Chondrocyte (in vitro differentiated cells): ENCODE data around the gene CRNKL1. TPM values are rescaled to one million over a fixed set of nuclear protein-coding genes. Genes with fewer than 3 reads are reported as not detected.

Experiments
- DNase-seq: peaks from one replicate; pipeline ENCODE4 v3.0.0; 2021; ENCODE audit warnings: mixed read lengths, low spot score
- H3K27ac Mint-ChIP-seq: one replicate; pipeline ENCODE4 v1.8.0; 2021; ENCODE audit warnings: mild to moderate bottlenecking, moderate library complexity, mixed read lengths; ENCODE audit not compliant: unreplicated experiment
- H3K27me3 Mint-ChIP-seq: 2 replicates; pipeline ENCODE4 v1.8.0; 2021; ENCODE audit warnings: low read depth, mixed read lengths
- H3K36me3 Mint-ChIP-seq: 2 replicates; pipeline ENCODE4 v1.8.0; 2021; ENCODE audit warnings: low read depth, mixed read lengths
- H3K4me1 Mint-ChIP-seq: 2 replicates; pipeline ENCODE4 v1.8.0; 2021; ENCODE audit warnings: low read depth, mild to moderate bottlenecking, mixed read lengths
- H3K4me3 Mint-ChIP-seq: one replicate; pipeline ENCODE4 v1.8.0; 2021; ENCODE audit warnings: mild to moderate bottlenecking, moderate library complexity, mixed read lengths; ENCODE audit not compliant: unreplicated experiment
- H3K9me3 Mint-ChIP-seq: 2 replicates; pipeline ENCODE4 v1.8.0; 2021; ENCODE audit warnings: low read depth, mixed read lengths
- total RNA-seq: library from RNA; stranded (reverse); gene quantifications from 3 replicates; pipeline ENCODE4 v1.2.1, GENCODE V29; 2021
- TF ChIP-seq, protein P1 (sequence below): fragments of 200-600 bp; sonication (generic); IDR thresholded peaks from 2 replicates; pipeline ENCODE4 v1.5.0; 2021; ENCODE audit warnings: antibody characterized with exemption, mild to moderate bottlenecking, moderate library complexity

Gene CRNKL1
- total RNA-seq, 1 donor from 2014 or later: 16.4 TPM

DNA sequence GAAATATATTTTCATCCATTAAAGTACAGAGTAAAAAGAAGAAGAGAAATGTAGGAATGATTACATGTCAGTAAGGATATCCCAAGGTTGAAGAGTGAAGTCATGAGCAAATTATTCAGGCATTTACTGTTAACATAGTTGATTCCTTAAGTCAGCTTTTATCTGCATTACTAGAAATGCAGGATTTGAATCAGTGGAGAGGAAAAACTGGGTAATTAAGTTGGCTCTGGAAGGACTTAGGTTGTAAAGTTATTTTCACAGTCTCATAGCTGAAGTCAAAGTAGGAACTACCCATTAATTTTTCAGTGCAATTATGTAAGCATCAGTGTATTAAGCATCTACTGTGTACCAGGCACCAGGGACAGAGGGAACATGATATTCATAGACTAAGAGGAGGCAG is 27.3 kb downstream of the CRNKL1 start:
- DNase-seq: no peak

DNA sequence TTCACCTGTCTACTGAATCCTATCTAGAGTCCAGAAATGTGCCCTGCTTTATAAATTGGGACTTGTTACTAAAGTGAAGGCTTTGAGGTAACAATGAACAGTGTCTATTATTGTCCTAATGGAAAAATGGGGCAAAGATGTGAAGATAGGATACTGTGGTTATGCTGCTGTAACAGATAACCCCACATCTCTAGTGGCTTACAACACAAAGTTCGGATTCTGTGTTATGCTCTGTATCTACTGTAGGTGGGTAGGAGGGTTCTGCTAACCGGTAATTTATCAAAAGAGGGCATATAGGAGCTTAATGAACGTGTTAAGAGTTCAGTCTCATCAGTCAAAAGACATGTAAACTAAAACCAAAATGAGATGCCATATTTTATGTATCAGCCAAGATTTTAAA is 28.9 kb downstream of the CRNKL1 start:
- Mint-ChIP-seq H3K36me3 (peaks cover 2% of the 10 kb centered on the region), H3K9me3 (no peaks in the 10 kb centered on the region), H3K27me3 (no peaks in the 10 kb centered on the region), H3K4me3 (no peak overlapping the region), H3K27ac (no peak overlapping the region), H3K4me1 (peaks cover 56% of the 10 kb centered on the region)
- TF ChIP-seq, protein P1, sequence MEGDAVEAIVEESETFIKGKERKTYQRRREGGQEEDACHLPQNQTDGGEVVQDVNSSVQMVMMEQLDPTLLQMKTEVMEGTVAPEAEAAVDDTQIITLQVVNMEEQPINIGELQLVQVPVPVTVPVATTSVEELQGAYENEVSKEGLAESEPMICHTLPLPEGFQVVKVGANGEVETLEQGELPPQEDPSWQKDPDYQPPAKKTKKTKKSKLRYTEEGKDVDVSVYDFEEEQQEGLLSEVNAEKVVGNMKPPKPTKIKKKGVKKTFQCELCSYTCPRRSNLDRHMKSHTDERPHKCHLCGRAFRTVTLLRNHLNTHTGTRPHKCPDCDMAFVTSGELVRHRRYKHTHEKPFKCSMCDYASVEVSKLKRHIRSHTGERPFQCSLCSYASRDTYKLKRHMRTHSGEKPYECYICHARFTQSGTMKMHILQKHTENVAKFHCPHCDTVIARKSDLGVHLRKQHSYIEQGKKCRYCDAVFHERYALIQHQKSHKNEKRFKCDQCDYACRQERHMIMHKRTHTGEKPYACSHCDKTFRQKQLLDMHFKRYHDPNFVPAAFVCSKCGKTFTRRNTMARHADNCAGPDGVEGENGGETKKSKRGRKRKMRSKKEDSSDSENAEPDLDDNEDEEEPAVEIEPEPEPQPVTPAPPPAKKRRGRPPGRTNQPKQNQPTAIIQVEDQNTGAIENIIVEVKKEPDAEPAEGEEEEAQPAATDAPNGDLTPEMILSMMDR: no peak
- no peak for DNase-seq

More for the DNA sequence above, 27.3 kb downstream of the CRNKL1 start:
- no peaks in the 10 kb centered on the region for H3K27me3 Mint-ChIP-seq
- peaks cover 41% of the 10 kb centered on the region for H3K4me1 Mint-ChIP-seq
- H3K27ac Mint-ChIP-seq: peak overlapping the region; percentile 75
- H3K9me3 Mint-ChIP-seq: no peaks in the 10 kb centered on the region
- H3K4me3 Mint-ChIP-seq: no peak overlapping the region
- TF ChIP-seq, protein P1: no peak
- H3K36me3 Mint-ChIP-seq: peaks cover 4% of the 10 kb centered on the region

DNA sequence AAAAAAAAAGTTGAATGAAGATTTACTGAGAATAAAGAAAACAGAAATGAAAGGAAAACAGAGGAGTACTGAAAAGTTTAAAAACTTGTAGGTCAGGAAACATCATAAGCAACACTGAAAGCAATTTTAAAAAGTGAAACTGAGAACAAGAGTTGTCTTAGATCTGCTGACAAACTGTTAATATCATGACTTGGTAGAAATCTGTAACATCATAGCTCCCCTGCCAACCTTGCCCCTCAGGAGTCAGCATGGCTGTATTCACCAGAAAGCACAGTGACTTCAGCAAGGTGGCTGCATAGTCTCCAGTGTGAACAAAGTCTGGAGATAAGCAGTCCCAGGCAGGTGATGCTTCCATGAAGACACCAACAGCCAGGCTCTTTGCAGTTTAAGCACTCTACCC is 29.8 kb downstream of the CRNKL1 start:
- Mint-ChIP-seq H3K27me3 (no peaks in the 10 kb centered on the region), H3K4me3 (no peak overlapping the region), H3K4me1 (peaks cover 63% of the 10 kb centered on the region), H3K36me3 (no peaks in the 10 kb centered on the region), H3K27ac (peak overlapping the region; percentile 10), H3K9me3 (no peaks in the 10 kb centered on the region)
- TF ChIP-seq, protein P1: no peak
- DNase-seq: no peak

DNA sequence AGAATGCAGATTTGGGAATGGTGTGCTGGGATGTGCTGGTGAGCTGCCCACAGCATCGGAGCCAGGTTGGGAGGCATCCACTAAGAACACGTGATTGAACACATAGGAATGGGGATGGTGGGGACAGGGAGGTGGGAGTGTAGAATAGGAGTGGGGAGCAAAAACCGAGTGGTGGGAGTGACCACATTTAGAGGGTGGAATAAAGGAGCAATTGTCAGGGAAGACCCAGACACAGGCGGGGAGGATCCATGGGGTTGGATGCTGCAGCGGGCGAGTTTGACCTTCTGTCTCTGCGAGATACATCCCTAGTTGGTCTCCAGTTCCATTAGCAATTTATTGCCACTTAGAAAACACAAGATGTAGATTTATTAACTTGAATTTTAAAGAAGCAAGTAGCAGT is 30.4 kb downstream of the CRNKL1 start:
- Mint-ChIP-seq H3K36me3 (no peaks in the 10 kb centered on the region), H3K27ac (peak overlapping the region; percentile 23)

DNA sequence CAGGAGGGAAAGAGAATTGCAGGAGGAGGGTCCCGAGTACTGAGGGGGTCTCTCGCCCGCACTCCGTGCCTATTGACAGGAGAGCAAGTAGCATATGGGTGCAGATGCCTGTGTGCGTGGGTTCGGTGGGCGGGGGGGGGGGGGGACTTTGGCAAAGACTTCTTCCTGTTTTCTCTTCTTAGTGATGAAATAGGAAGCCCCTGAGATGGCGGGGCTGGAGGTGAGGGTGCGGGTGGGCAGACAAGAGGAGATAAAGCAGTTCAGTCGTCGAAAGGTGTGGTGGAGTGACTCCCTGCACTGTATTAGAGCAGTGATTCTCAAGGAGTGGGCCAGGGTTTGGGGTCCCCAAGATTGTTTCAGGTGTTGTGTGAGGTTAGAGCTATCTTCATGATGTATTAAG is 31.4 kb downstream of the CRNKL1 start:
- Mint-ChIP-seq H3K27me3 (no peaks in the 10 kb centered on the region), H3K9me3 (no peaks in the 10 kb centered on the region), H3K4me3 (no peak overlapping the region), H3K36me3 (no peaks in the 10 kb centered on the region), H3K27ac (no peak overlapping the region), H3K4me1 (peaks cover 59% of the 10 kb centered on the region)
- no peak for DNase-seq
- TF ChIP-seq, protein P1: no peak

More for the DNA sequence above, 30.4 kb downstream of the CRNKL1 start:
- Mint-ChIP-seq H3K9me3 (no peaks in the 10 kb centered on the region), H3K4me1 (peaks cover 61% of the 10 kb centered on the region), H3K4me3 (no peak overlapping the region), H3K27me3 (no peaks in the 10 kb centered on the region)
- DNase-seq: no peak
- TF ChIP-seq, protein P1: no peak
